ENCODE measurements around the gene GARS1.

Gene GARS1

GRCh38 chr7:30618961-30619360 is 24.3 kb downstream of the GARS1 start:
- H3K4me3 ChIP-seq (ENCODE audit: low read depth, low read length), result no peak overlapping the region
- TF ChIP-seq CTCF (IDR thresholded peaks at IDR 0.05; ENCODE audit: borderline replicate concordance, insufficient read depth, low read depth, low read length), result no peak

GRCh38 chr7:30625283-30625682 is 30.6 kb downstream of the GARS1 start:
- no peak for TF ChIP-seq CTCF (IDR thresholded peaks at IDR 0.05; ENCODE audit: borderline replicate concordance, insufficient read depth, low read depth, low read length)
- no peak overlapping the region for H3K4me3 ChIP-seq (ENCODE audit: low read depth, low read length)

- no peak overlapping the region for H3K4me3 ChIP-seq (ENCODE audit: low read depth, low read length)
- no peak for TF ChIP-seq CTCF (IDR thresholded peaks at IDR 0.05; ENCODE audit: borderline replicate concordance, insufficient read depth, low read depth, low read length)
Observed at GRCh38 chr7:30627026-30627425, 32.3 kb downstream of the GARS1 start.

- no peak for TF ChIP-seq CTCF (IDR thresholded peaks at IDR 0.05; ENCODE audit: borderline replicate concordance, insufficient read depth, low read depth, low read length)
- no peak overlapping the region for H3K4me3 ChIP-seq (ENCODE audit: low read depth, low read length)
Observed at GRCh38 chr7:30630986-30631385, 36.3 kb downstream of the GARS1 start.

- no peak for TF ChIP-seq CTCF (IDR thresholded peaks at IDR 0.05; ENCODE audit: borderline replicate concordance, insufficient read depth, low read depth, low read length)
- H3K4me3 ChIP-seq (ENCODE audit: low read depth, low read length), result no peak overlapping the region
Observed at GRCh38 chr7:30633223-30633622, 38.5 kb downstream of the GARS1 start.

GRCh38 chr7:30634193-30634626 is 39.5 kb downstream of the GARS1 start:
- H3K4me3 ChIP-seq (ENCODE audit: low read depth, low read length), result no peak overlapping the region

More at GRCh38 chr7:30634193-30634626, 39.5 kb downstream of the GARS1 start:
- TF ChIP-seq CTCF (IDR thresholded peaks at IDR 0.05; ENCODE audit: borderline replicate concordance, insufficient read depth, low read depth, low read length), result no peak

Measured in GM12875 (cell line).